ENCODE measurements around the gene LIPC. TPM values are rescaled to one million over a fixed set of nuclear protein-coding genes. Genes with fewer than 3 reads are reported as not detected.

Gene LIPC
- total and polyA plus RNA-seq, 10 of the 15 experiments (the other 5 are each of a cell fraction or from before 2014, with no cell fraction given), result 0.06 to 0.31 (median 0.16) TPM; not detected in 1

DNA sequence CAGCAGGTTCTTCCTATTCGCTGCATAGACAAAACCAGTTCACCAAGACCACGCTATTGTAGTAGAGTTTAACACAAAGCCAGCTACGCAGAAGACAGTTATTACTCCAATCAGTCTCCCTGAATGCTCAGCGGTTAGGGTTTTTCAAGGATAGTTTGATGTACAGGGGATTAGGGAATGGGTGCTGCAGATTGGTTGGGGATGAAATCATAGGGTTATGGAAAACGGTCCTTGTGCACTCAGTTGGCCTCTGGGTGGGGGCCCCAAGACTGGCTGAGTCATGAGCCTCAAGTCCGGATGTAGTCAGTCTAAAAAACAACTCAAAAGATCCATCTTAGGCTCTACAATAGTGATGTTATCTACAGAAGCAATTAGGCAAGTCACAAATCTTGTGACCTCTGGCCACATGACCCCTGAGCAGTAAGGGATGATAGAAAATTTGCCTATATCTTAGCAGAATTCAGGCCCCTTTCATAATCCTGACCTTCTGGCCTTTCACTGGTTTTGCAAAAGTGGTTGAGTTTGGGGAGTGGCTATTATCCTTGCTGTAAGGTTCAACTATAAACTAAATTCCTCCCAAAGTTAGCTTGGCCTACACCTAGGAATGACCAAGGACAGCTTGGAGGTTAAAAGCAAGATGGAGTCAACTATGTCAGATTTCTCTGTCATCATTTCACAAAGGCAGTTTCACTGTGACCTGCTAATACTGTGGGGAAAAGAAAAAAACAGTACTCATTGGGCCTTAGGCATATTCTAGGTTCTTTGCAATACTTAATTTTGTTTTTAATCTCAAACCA is 57.7 kb downstream of the LIPC start (continued):
- no peak for TF ChIP-seq MYC (IDR thresholded peaks at IDR 0.05; ENCODE audit: insufficient read depth, insufficient read length, insufficient replicate concordance, low read length, severe bottlenecking)
- TF ChIP-seq MAX (IDR thresholded peaks at IDR 0.05; ENCODE audit: low read depth, low read length), result no peak

DNA sequence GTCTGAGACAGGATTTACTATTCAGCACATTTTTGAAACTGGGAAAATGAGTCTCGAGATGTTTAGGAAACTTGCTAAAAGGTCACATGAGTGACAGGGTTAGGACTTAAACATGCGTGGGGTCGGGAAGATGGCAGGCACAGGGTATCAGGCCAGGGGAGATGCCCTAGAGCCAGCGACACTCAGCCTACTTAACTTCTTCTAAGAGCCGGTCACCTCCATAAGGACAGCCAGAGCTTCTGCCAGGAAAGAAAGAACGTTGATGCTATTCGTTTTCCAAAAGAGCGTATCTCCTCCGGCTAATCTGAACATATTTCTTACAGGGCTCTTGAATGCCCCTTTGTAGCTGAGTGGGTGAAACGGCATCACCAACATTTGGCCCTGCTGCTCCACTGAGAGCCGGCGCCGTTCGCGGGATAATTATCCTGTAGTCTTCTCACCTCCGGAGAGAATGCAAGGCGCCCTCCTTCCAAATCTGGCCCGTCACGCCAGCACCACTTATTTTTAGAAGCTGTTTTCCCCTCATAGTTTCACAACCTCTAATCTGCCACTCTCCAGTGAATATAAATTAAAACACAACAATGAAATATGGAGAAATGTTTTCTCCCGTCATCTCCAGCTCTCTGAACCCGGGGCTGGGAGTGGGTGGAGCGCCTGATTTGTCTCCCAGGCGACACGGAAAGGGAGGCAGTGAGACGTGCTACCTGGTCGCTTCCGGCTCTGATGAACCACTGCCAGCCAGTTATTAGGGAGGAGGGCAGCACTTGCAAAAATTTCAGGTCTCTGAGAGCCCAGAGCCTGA is 58.5 kb downstream of the LIPC start:
- no peak overlapping the region for H3K9ac ChIP-seq (ENCODE audit: control insufficient read depth, insufficient read depth, low read length)
- H3K27me3 ChIP-seq (replicated peaks in 1 of 2; ENCODE audit: control insufficient read depth in 2 of 2, insufficient read depth in 2 of 2, low read length in 1 of 2), result no peaks in the 10 kb centered on the region
- H3K27ac ChIP-seq (ENCODE audit: control insufficient read depth, insufficient read depth), result no peak overlapping the region
- H3K9me3 ChIP-seq (replicated peaks; ENCODE audit: control insufficient read depth, insufficient read depth, low read length), result no peaks in the 10 kb centered on the region; the same call in 1 of the 3 replicates
- TF ChIP-seq DPF2 (IDR thresholded peaks at IDR 0.05), result no peak
- no peak for TF ChIP-seq GABPA (IDR thresholded peaks at IDR 0.05; ENCODE audit: low read depth)
- TF ChIP-seq USF1 (IDR thresholded peaks at IDR 0.05; ENCODE audit: borderline replicate concordance, extremely low read length, insufficient read depth, low read depth, low read length), result no peak
- no peak for TF ChIP-seq POU2F2 (IDR thresholded peaks at IDR 0.05; ENCODE audit: borderline replicate concordance, low read depth, low read length)
- no peak for TF ChIP-seq IRF3 (IDR thresholded peaks at IDR 0.05)
- TF ChIP-seq IRF4 (IDR thresholded peaks at IDR 0.05; ENCODE audit: low read depth, low read length), result no peak
- TF ChIP-seq SREBF2 (IDR thresholded peaks at IDR 0.05; ENCODE audit: low read length), result no peak
- CTCF ChIA-PET, result no interaction called here
- H3K4me3 ChIP-seq, result no peak overlapping the region
- SMC1A ChIA-PET (ENCODE audit: uncharacterized antibody, unreplicated experiment), result interaction anchor here (1.7 kb wide), 1 partner anchor 13 kb away, joined by 8 read pairs; no protein-coding TSS in a partner anchor
- POLR2A ChIA-PET, result no interaction called here
- WGBS (ENCODE audit: insufficient coverage, insufficient replicate concordance, low lambda C conversion rate, missing lambda C conversion rate), result 72% methylated on average over 27 of the region's 27 CpGs
- H4K20me1 ChIP-seq (ENCODE audit: control insufficient read depth, insufficient read depth), result no peaks in the 10 kb centered on the region
- ATAC-seq (no peak), DNase-seq (ENCODE audit: low read depth, low spot score) (no peak), FAIRE-seq (no peak)
- H3K4me2 ChIP-seq (ENCODE audit: control insufficient read depth, insufficient read depth), result no peak overlapping the region
- no TSS peak for BruUV-seq (replicated peaks)
- H2AFZ ChIP-seq (ENCODE audit: control insufficient read depth, low read depth, low read length), result no peak overlapping the region
- intact Hi-C loops (cut with micrococcal nuclease; ENCODE audit: unreplicated experiment), result no loop called here
- no peaks in the 10 kb centered on the region for H3K4me1 ChIP-seq (ENCODE audit: control insufficient read depth, insufficient read depth, low read length)
- in situ Hi-C loops (cut with MboI), result no loop called here
- H3K36me3 ChIP-seq (ENCODE audit: control insufficient read depth in 2 of 2, insufficient read depth in 2 of 2, low read length in 1 of 2), result no peaks in the 10 kb centered on the region
- no peaks in the 10 kb centered on the region for H3K79me2 ChIP-seq (ENCODE audit: control insufficient read depth, insufficient read depth, low read length)
- RAD21 ChIA-PET (ENCODE audit: unreplicated experiment), result no interaction called here

Measured in GM12878 (cell line).